ENCODE results near the gene CDH15. TPM values are rescaled to one million over a fixed set of nuclear protein-coding genes. Genes with fewer than 3 reads are reported as not detected.

Gene CDH15
- total RNA-seq, 4 donors from 2014 or later, result 0.84 to 8.1 (median 1.9) TPM

DNA sequence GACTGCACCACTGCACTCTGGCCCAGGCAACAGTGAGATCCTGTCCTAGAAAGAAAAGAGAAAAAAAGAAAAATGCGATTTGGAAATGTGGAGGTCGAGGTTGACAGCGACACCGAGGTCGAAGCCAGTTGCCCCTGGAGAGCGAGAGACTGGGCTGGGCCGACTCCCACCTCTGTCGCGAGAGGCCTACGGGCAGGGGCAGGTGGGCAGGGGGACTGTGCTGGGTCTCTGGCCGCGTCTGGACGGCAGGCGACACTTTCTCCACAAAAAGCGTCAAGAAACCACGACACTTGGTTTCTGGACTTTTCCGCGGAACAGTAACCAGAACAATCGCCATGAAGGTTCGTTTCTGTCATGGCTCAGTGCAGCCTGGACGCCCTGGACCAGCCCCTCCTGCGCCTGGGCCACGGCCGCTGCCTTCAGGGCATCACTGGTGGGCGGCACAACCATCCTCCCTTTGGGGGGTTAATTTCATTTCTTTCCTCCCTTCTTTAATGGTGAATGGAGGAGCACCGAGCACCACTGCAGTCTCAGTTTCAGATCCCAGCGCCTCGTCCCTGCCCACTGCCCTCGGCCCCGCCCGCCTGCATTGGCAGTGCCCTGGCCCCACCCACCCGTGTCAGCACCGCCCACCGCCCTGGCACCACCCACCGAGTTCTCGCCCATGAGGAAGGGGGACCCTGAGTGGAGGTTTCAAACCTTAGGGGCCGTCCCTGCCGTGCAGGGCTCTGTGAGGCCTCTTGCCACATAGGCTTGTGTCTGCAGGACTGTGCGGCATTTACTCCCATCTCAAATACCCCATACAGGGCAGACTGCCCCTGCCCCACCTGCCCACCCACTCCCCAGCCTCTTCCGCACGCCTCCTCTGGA, 18.5 kb upstream of the CDH15 start:
- TF ChIP-seq, protein P1, sequence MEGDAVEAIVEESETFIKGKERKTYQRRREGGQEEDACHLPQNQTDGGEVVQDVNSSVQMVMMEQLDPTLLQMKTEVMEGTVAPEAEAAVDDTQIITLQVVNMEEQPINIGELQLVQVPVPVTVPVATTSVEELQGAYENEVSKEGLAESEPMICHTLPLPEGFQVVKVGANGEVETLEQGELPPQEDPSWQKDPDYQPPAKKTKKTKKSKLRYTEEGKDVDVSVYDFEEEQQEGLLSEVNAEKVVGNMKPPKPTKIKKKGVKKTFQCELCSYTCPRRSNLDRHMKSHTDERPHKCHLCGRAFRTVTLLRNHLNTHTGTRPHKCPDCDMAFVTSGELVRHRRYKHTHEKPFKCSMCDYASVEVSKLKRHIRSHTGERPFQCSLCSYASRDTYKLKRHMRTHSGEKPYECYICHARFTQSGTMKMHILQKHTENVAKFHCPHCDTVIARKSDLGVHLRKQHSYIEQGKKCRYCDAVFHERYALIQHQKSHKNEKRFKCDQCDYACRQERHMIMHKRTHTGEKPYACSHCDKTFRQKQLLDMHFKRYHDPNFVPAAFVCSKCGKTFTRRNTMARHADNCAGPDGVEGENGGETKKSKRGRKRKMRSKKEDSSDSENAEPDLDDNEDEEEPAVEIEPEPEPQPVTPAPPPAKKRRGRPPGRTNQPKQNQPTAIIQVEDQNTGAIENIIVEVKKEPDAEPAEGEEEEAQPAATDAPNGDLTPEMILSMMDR (IDR thresholded peaks at IDR 0.05), result no peak
- TF ChIP-seq EP300 (IDR thresholded peaks at IDR 0.05), result no peak
- DNase-seq (ENCODE audit: low spot score in 2 of 2), result no peak
- no peaks in the 10 kb centered on the region for H3K27me3 ChIP-seq
- peaks cover 0 to 35% (median 16%) of the 10 kb centered on the region in 4 donors for H3K4me1 ChIP-seq
- H3K27ac ChIP-seq, result no peak overlapping the region
- H3K9me3 ChIP-seq, result peaks cover 0 to 5% (median 0%) of the 10 kb centered on the region in 4 donors
- 78 to 85% methylated on average over 33 to 41 of the region's 41 CpGs for WGBS, 2 donors
- peaks cover 0 to 60% (median 7%) of the 10 kb centered on the region in 3 donors for H3K36me3 ChIP-seq
- H3K4me3 ChIP-seq, result no peak overlapping the region

DNA sequence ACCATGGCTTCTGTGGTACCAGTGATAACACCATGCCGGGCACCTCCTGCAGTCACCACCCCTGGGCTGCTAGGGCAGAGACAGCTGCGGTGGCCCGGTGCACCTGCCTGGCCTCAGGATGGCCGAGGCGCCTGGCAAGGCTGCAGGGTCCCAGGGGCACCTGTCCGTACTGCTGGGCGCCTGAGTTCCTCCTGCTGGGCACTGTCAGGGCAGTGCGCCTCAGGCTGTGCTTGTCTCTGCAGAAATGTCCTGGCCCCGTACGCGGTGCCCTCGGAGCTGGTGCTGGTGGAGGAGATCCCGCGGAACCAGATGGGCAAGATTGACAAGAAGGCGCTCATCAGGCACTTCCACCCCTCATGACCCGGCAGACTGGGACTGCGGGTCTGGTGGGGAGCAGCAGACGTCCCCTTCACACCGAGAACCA, 17.7 kb upstream of the CDH15 start:
- peaks cover 0 to 5% (median 0%) of the 10 kb centered on the region in 4 donors for H3K9me3 ChIP-seq
- no peak overlapping the region for H3K27ac ChIP-seq
- 90 to 94% methylated on average over 11 to 15 of the region's 19 CpGs for WGBS, 2 donors
- H3K4me1 ChIP-seq, result peaks cover 0 to 35% (median 16%) of the 10 kb centered on the region in 4 donors
- H3K36me3 ChIP-seq, result peaks cover 0 to 52% (median 7%) of the 10 kb centered on the region in 3 donors
- H3K27me3 ChIP-seq, result no peaks in the 10 kb centered on the region
- no peak for DNase-seq (ENCODE audit: low spot score in 2 of 2)
- no peak overlapping the region for H3K4me3 ChIP-seq
- TF ChIP-seq POLR2A (IDR thresholded peaks at IDR 0.05) (no peak), EP300 (IDR thresholded peaks at IDR 0.05) (no peak)
- TF ChIP-seq, protein P1 (IDR thresholded peaks at IDR 0.05), result no peak

DNA sequence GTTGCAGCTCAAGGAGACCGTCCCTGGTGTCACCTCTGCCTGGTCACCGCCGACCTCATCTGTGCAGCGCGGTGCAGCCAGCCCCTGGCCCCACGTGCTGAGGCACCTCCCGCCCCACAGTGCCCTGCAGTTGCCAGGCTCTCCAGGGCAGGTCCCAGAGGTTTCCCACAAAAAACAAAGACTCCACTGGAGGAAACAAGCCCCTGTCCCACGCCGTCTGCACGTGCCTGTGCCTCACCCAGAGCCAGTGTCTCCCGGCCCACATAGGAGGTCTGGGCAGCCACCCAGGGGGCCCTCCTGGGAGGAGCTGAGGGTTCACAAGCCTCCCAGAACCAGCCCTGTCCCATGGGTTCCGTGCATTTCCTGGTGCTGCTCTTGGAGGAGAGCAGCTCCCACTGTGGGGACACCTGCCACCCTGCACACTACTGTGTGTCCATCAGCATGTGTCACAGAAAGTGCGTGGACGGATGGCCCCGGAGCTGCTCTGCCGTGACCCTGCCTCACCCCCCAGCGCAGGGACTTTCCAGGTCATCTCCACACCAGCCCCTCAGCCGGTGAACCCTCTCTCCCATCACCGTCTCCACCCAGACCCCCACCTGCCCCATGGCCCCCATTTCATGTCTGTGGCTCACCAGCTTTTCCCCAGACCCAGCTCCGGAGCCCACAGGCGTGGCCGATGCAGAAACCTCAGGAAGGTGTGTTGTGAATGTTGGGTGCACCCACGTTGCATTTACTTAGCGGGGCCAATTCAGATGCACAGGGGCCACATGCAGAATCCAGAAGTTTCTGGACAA, 17.0 kb upstream of the CDH15 start:
- Histone ChIP-seq H3K36me3 (peaks cover 0 to 44% (median 1%) of the 10 kb centered on the region in 3 donors), H3K27ac (peak overlapping the region in 3 of 4 donors; percentile 36 to 81 (median 42)), H3K4me1 (peaks cover 0 to 35% (median 16%) of the 10 kb centered on the region in 4 donors), H3K9me3 (no peaks in the 10 kb centered on the region), H3K4me3 (no peak overlapping the region), H3K27me3 (no peaks in the 10 kb centered on the region)
- DNase-seq (ENCODE audit: low spot score in 2 of 2), result no peak
- no peak for TF ChIP-seq EP300 (IDR thresholded peaks at IDR 0.05)
- TF ChIP-seq, protein P1 (IDR thresholded peaks at IDR 0.05), result no peak
- TF ChIP-seq POLR2A (IDR thresholded peaks at IDR 0.05), result no peak
- 74 to 75% methylated on average over 14 to 20 of the region's 24 CpGs for whole genome bisulfite sequencing, 2 donors

DNA sequence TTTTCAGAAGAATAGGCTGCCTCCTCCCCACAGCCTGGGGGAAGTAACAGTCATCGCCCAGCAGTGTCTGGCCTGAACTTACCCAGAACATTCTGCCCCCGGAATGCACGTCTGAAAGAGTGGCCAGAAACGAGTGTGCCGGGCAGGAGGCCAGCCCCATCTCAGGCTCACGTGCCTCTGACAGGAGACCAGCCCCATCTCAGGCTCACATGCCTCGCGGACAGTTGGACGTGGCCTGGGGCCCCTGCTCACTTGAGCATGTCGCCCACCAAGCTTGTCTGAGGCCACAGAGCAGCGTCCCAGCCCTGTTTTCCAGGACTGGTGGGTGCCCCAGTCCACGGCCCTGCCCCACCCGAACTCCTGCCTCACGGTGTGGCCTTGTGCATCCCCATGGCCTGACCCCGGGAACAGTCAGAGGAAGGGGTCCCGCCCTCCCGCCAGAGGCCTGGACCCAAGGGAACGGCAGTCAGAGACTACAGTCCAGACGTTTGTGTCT, 16.3 kb upstream of the CDH15 start:
- DNase-seq (ENCODE audit: low spot score in 2 of 2), result peak; percentile 43 to 73
- Histone ChIP-seq H3K9me3 (no peaks in the 10 kb centered on the region), H3K27ac (peak overlapping the region in 3 of 4 donors; percentile 42 to 81 (median 65)), H3K36me3 (peaks cover 0 to 38% (median 0%) of the 10 kb centered on the region in 3 donors), H3K27me3 (no peaks in the 10 kb centered on the region), H3K4me3 (no peak overlapping the region), H3K4me1 (peaks cover 0 to 35% (median 16%) of the 10 kb centered on the region in 4 donors)
- WGBS, 2 donors, result 10 to 11% methylated on average over 18 to 19 of the region's 19 CpGs
- TF ChIP-seq, protein P1 (IDR thresholded peaks at IDR 0.05), result no peak
- TF ChIP-seq POLR2A (IDR thresholded peaks at IDR 0.05) (no peak), EP300 (IDR thresholded peaks at IDR 0.05) (peak in 1 of 2 donors; percentile 72)
